SK-N-SH treated with all-trans-retinoic acid at 6 μM for 48 hours (cell line): ENCODE data around the gene SRGAP2C.
"Not testable (repeated sequence)": the region's sequence is repeated elsewhere in the genome, so short reads cannot be mapped to it uniquely, and the experiment has no call there.

Experiments used
- BACH2 ChIP-seq: fragments of 250-450 bp; sonication (Bioruptor Pico); IDR thresholded peaks from 2 replicates; pipeline ENCODE4 v1.9.0; 2021; ENCODE audit warnings: mild to moderate bottlenecking, borderline replicate concordance
- CSDC2 ChIP-seq: fragments of 250-450 bp; sonication (Bioruptor Pico); IDR thresholded peaks from 2 replicates; pipeline ENCODE4 v1.5.0; 2020; ENCODE audit warnings: mild to moderate bottlenecking, moderate library complexity
- ESRRG ChIP-seq: fragments of 250-450 bp; sonication (Bioruptor Pico); IDR thresholded peaks from 2 replicates; pipeline ENCODE4 v1.6.1; 2021; ENCODE audit warnings: mild to moderate bottlenecking
- ISL1 ChIP-seq: fragments of 250-450 bp; sonication (Bioruptor Pico); IDR thresholded peaks from 2 replicates; pipeline ENCODE4 v2.1.2; 2022; ENCODE audit warnings: mild to moderate bottlenecking, moderate library complexity
- OSR1 ChIP-seq: fragments of 250-450 bp; sonication (Bioruptor Pico); IDR thresholded peaks from 2 replicates; pipeline ENCODE4 v1.8.0; 2022; ENCODE audit warnings: moderate library complexity, mild to moderate bottlenecking, inconsistent platforms
- ZC3H10 ChIP-seq: fragments of 250-450 bp; sonication (Bioruptor Pico); IDR thresholded peaks from 2 replicates; pipeline ENCODE4 v1.5.1; 2021; ENCODE audit warnings: mild to moderate bottlenecking, moderate library complexity
- ZFP30 ChIP-seq: fragments of 450-650 bp; formaldehyde crosslinking; IDR thresholded peaks from 2 replicates; pipeline ENCODE4 v1.5.0; 2022; ENCODE audit warnings: mild to moderate bottlenecking, moderate library complexity
- TF ChIP-seq, protein P1 (sequence below): fragments of 250-450 bp; sonication (Bioruptor Pico); IDR thresholded peaks from 2 replicates; pipeline ENCODE4 v1.8.0; 2020; ENCODE audit warnings: mild to moderate bottlenecking, moderate library complexity, borderline replicate concordance
- TF ChIP-seq, protein P2 (sequence below): fragments of 250-450 bp; sonication (Bioruptor Pico); IDR thresholded peaks from 2 replicates; pipeline ENCODE4 v1.5.1; 2021; ENCODE audit warnings: mild to moderate bottlenecking, moderate library complexity

GRCh38 chr1:121385162-121385561 lies 200.4 kb downstream of the SRGAP2C start:
- not testable (repeated sequence) for TF ChIP-seq OSR1 (CRISPR knock-in tag); ESRRG (CRISPR knock-in tag); ZFP30 (CRISPR knock-in tag); BACH2; ZC3H10 (CRISPR knock-in tag); ISL1 (CRISPR knock-in tag); CSDC2
- TF ChIP-seq, protein P1, sequence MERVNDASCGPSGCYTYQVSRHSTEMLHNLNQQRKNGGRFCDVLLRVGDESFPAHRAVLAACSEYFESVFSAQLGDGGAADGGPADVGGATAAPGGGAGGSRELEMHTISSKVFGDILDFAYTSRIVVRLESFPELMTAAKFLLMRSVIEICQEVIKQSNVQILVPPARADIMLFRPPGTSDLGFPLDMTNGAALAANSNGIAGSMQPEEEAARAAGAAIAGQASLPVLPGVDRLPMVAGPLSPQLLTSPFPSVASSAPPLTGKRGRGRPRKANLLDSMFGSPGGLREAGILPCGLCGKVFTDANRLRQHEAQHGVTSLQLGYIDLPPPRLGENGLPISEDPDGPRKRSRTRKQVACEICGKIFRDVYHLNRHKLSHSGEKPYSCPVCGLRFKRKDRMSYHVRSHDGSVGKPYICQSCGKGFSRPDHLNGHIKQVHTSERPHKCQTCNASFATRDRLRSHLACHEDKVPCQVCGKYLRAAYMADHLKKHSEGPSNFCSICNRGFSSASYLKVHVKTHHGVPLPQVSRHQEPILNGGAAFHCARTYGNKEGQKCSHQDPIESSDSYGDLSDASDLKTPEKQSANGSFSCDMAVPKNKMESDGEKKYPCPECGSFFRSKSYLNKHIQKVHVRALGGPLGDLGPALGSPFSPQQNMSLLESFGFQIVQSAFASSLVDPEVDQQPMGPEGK (CRISPR knock-in tag), result not testable (repeated sequence)
- TF ChIP-seq, protein P2, sequence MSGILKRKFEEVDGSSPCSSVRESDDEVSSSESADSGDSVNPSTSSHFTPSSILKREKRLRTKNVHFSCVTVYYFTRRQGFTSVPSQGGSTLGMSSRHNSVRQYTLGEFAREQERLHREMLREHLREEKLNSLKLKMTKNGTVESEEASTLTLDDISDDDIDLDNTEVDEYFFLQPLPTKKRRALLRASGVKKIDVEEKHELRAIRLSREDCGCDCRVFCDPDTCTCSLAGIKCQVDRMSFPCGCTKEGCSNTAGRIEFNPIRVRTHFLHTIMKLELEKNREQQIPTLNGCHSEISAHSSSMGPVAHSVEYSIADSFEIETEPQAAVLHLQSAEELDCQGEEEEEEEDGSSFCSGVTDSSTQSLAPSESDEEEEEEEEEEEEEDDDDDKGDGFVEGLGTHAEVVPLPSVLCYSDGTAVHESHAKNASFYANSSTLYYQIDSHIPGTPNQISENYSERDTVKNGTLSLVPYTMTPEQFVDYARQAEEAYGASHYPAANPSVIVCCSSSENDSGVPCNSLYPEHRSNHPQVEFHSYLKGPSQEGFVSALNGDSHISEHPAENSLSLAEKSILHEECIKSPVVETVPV (CRISPR knock-in tag), result not testable (repeated sequence)
